ENCODE results near the gene CABLES2. TPM values are rescaled to one million over a fixed set of nuclear protein-coding genes. Genes with fewer than 3 reads are reported as not detected.

CABLES2 gene
- total RNA-seq, 4 donors from 2014 or later: 2.0 to 3.8 (median 2.2) TPM

- DNase-seq: no peak
- intact Hi-C loops (cut with DNase I): no loop called here
- H3K9me3 ChIP-seq: no peaks in the 10 kb centered on the region
- WGBS, 2 donors: 55 to 69% methylated on average over 13 to 14 of the region's 14 CpGs
- H3K4me3 ChIP-seq: no peak overlapping the region
- H3K27me3 ChIP-seq: no peaks in the 10 kb centered on the region
- no peaks in the 10 kb centered on the region for H3K4me1 ChIP-seq
- TF ChIP-seq POLR2A (IDR thresholded peaks at IDR 0.05) (no peak), CTCF (IDR thresholded peaks at IDR 0.05) (no peak)
- H3K27ac ChIP-seq: no peak overlapping the region
- peaks cover 21 to 99% (median 26%) of the 10 kb centered on the region in 3 donors for H3K36me3 ChIP-seq
Measured at GRCh38 chr20:62339647-62340062, 67.4 kb downstream of the CABLES2 start.

Other genes with a start within 250 kb of the CABLES2 start
- gene MTG2, start 224.3 kb downstream of the CABLES2 start, total RNA-seq: 10 to 100 TPM; 17.4 to 25.5 (median 21.7) TPM
- not detected for gene HRH3, start 187.0 kb downstream of the CABLES2 start, total RNA-seq
- gene OSBPL2, start 168.8 kb downstream of the CABLES2 start, total RNA-seq: 10 to 100 TPM; 48.4 to 65.1 (median 55.8) TPM
- gene ADRM1, start 104.3 kb downstream of the CABLES2 start, total RNA-seq: 100 to 1,000 TPM; 126 to 173 (median 133) TPM
- gene LAMA5, start 40.0 kb downstream of the CABLES2 start, total RNA-seq: 100 to 1,000 TPM in 2 of 4 donors, 10 to 100 TPM in 2; 60.4 to 127 (median 98.9) TPM
- gene RPS21, start 20.2 kb downstream of the CABLES2 start, total RNA-seq: 1,000 to 10,000 TPM in 3 of 4 donors, 100 to 1,000 TPM in 1; 819 to 3,701 (median 3,102) TPM
- 1 to 10 TPM; 1.1 to 6.2 (median 4.0) TPM for gene RBBP8NL, start 20.3 kb upstream of the CABLES2 start, total RNA-seq
- under 1 TPM in 2 of 4 donors, not detected in 2; 0.19 to 0.85 TPM for gene GATA5, start 68.7 kb upstream of the CABLES2 start, total RNA-seq
- gene SLCO4A1, start 235.2 kb upstream of the CABLES2 start, total RNA-seq: 10 to 100 TPM in 3 of 4 donors, 1 to 10 TPM in 1; 6.7 to 22.1 (median 14.4) TPM